Esophagus muscularis mucosa (tissue), 4 donors: ENCODE data around the gene ST6GALNAC3. TPM values are rescaled to one million over a fixed set of nuclear protein-coding genes. Genes with fewer than 3 reads are reported as not detected.

Experiments
- DNase-seq: peaks from one replicate; pipeline ENCODE4 v3.0.0-alpha.2; 2017; ENCODE audit errors: extremely low spot score
- H3K27ac ChIP-seq, 4 donors: fragments of 200-600 bp; sonication (generic); replicated peaks in 1 of 4; 1 replicate in 3 of 4; 2 replicates in 1 of 4; pipeline ENCODE4 v1.5.1; 2016 to 2019; ENCODE audit warnings: mild to moderate bottlenecking in 1 of 4
- H3K27me3 ChIP-seq, 4 donors: fragments of 200-600 bp; sonication (generic); one replicate each; pipeline versions ENCODE4 v1.5.1 to v1.6.0; 2016 to 2019
- H3K36me3 ChIP-seq, 4 donors: fragments of 200-600 bp; sonication (generic); one replicate each; pipeline ENCODE4 v1.5.1; 2016 to 2019
- H3K4me1 ChIP-seq, 4 donors: fragments of 200-600 bp; sonication (generic); one replicate each; pipeline ENCODE4 v1.5.1; 2016 to 2019
- H3K4me3 ChIP-seq, 4 donors: fragments of 200-600 bp; sonication (generic); 1 replicate in 2 of 4; 2 replicates in 2 of 4; pipeline ENCODE4 v1.5.1; 2016 to 2019; ENCODE audit warnings: mild to moderate bottlenecking in 4 of 4, moderate library complexity in 1 of 4
- H3K9me3 ChIP-seq, 4 donors: fragments of 200-600 bp; sonication (generic); 1 replicate in 3 of 4; 2 replicates in 1 of 4; pipeline ENCODE4 v1.5.1; 2016 to 2019
- CTCF ChIP-seq, 3 experiments: fragments of 200-600 bp in 2 of 3; fragments of 450-650 bp in 1 of 3; sonication (generic) in 2 of 3; IDR thresholded peaks; one replicate each; pipeline ENCODE4 v1.5.1; 2017 to 2019; ENCODE audit warnings: antibody characterized with exemption in 3 of 3, mild to moderate bottlenecking in 2 of 3, moderate library complexity in 1 of 3
- EP300 ChIP-seq: sonication (generic); formaldehyde crosslinking; IDR thresholded peaks from one replicate; pipeline ENCODE4 v1.6.1; 2017; ENCODE audit warnings: antibody characterized with exemption
- POLR2A ChIP-seq: fragments of 450-650 bp; IDR thresholded peaks from one replicate; pipeline ENCODE4 v1.6.1; 2017; ENCODE audit warnings: antibody characterized with exemption, moderate library complexity, mild to moderate bottlenecking, low read depth
- POLR2AphosphoS5 ChIP-seq, 2 donors: sonication (generic); formaldehyde crosslinking; IDR thresholded peaks; one replicate each; pipeline ENCODE4 v1.6.1; 2017; ENCODE audit warnings: antibody characterized with exemption in 2 of 2
- WGBS: methylation state at CpG from one replicate; pipeline ENCODE4 v1.1.5; 2018; 5-methylcytosine and 5-hydroxymethylcytosine counted together
- intact Hi-C: fragments of 100-400 bp; cut with DNase I; formaldehyde crosslinking; loops from one replicate; pipeline ENCODE4 v1.15.1; 2023
- total RNA-seq, 4 donors: library from RNA; depleted of rRNA; stranded (reverse); fragments of >200 nt; gene quantifications; one replicate each; pipeline versions ENCODE4 v1.1.0 to v1.2.1, GENCODE V29; 2016

Gene ST6GALNAC3
- total RNA-seq, 4 donors from 2014 or later, result 2.1 to 6.8 (median 4.8) TPM

GRCh38 chr1:76661531-76661930 lies 587.0 kb downstream of the ST6GALNAC3 start:
- H3K27ac ChIP-seq, result no peak overlapping the region
- intact Hi-C loops, result no loop called here
- DNase-seq, result no peak
- no peaks in the 10 kb centered on the region for H3K27me3 ChIP-seq
- WGBS, result 61% methylated on average over 2 of the region's 2 CpGs
- no peaks in the 10 kb centered on the region for H3K4me1 ChIP-seq
- no peaks in the 10 kb centered on the region for H3K9me3 ChIP-seq
- H3K4me3 ChIP-seq, result no peak overlapping the region
- TF ChIP-seq EP300, result no peak
- no peak for TF ChIP-seq POLR2AphosphoS5 (IDR thresholded peaks at IDR 0.05)
- TF ChIP-seq CTCF (IDR thresholded peaks at IDR 0.05), result no peak
- TF ChIP-seq POLR2A, result no peak
- no peaks in the 10 kb centered on the region for H3K36me3 ChIP-seq

GRCh38 chr1:76666499-76666898 lies 592.0 kb downstream of the ST6GALNAC3 start:
- H3K4me1 ChIP-seq, result no peaks in the 10 kb centered on the region
- H3K9me3 ChIP-seq, result no peaks in the 10 kb centered on the region
- H3K27me3 ChIP-seq, result no peaks in the 10 kb centered on the region
- no peak for DNase-seq
- H3K36me3 ChIP-seq, result no peaks in the 10 kb centered on the region
- TF ChIP-seq POLR2AphosphoS5 (IDR thresholded peaks at IDR 0.05), result no peak
- TF ChIP-seq POLR2A, result no peak
- no peak for TF ChIP-seq CTCF (IDR thresholded peaks at IDR 0.05)
- no peak for TF ChIP-seq EP300
- WGBS, result 83% methylated on average over 2 of the region's 2 CpGs
- H3K27ac ChIP-seq, result no peak overlapping the region
- H3K4me3 ChIP-seq, result no peak overlapping the region
- intact Hi-C loops, result no loop called here

GRCh38 chr1:76668046-76668445 lies 593.5 kb downstream of the ST6GALNAC3 start:
- DNase-seq, result no peak
- 51% methylated on average over 5 of the region's 5 CpGs for WGBS
- no peaks in the 10 kb centered on the region for H3K4me1 ChIP-seq
- H3K27me3 ChIP-seq, result no peaks in the 10 kb centered on the region
- H3K36me3 ChIP-seq, result no peaks in the 10 kb centered on the region
- H3K4me3 ChIP-seq, result no peak overlapping the region
- no peaks in the 10 kb centered on the region for H3K9me3 ChIP-seq
- intact Hi-C loops, result no loop called here
- no peak for TF ChIP-seq EP300
- TF ChIP-seq CTCF (IDR thresholded peaks at IDR 0.05), result no peak
- no peak for TF ChIP-seq POLR2A
- no peak for TF ChIP-seq POLR2AphosphoS5 (IDR thresholded peaks at IDR 0.05)
- no peak overlapping the region for H3K27ac ChIP-seq

- peak; percentile 50 for DNase-seq
- Histone ChIP-seq H3K27me3 (no peaks in the 10 kb centered on the region), H3K36me3 (no peaks in the 10 kb centered on the region), H3K4me3 (no peak overlapping the region), H3K4me1 (no peaks in the 10 kb centered on the region), H3K27ac (no peak overlapping the region), H3K9me3 (no peaks in the 10 kb centered on the region)
- intact Hi-C loops, result no loop called here
- 90% methylated on average over 4 of the region's 4 CpGs for WGBS
- TF ChIP-seq CTCF (IDR thresholded peaks at IDR 0.05) (no peak), POLR2A (no peak), EP300 (no peak)
These were observed 594.6 kb downstream of the ST6GALNAC3 start for GRCh38 chr1:76669131-76669530.

GRCh38 chr1:76669624-76670315 lies 595.2 kb downstream of the ST6GALNAC3 start:
- no peaks in the 10 kb centered on the region for H3K36me3 ChIP-seq
- 87% methylated on average over 3 of the region's 3 CpGs for WGBS
- intact Hi-C loops, result no loop called here
- H3K27me3 ChIP-seq, result no peaks in the 10 kb centered on the region
- H3K4me3 ChIP-seq, result no peak overlapping the region
- no peaks in the 10 kb centered on the region for H3K9me3 ChIP-seq
- no peak overlapping the region for H3K27ac ChIP-seq
- no peak for DNase-seq
- TF ChIP-seq POLR2AphosphoS5 (IDR thresholded peaks at IDR 0.05), result no peak
- no peak for TF ChIP-seq CTCF (IDR thresholded peaks at IDR 0.05)
- TF ChIP-seq POLR2A, result no peak
- no peak for TF ChIP-seq EP300
- H3K4me1 ChIP-seq, result no peaks in the 10 kb centered on the region
